RWPE2 (cell line): ENCODE data around the gene GADL1.

Source experiments
- ATAC-seq: fragments of 200-7000 bp; cut with Tn5 transposase; 3 replicates; pipeline ENCODE4 v1.9.1; 2021; ENCODE audit warnings: low read depth
- DNase-seq: peaks from one replicate; pipeline ENCODE4 v3.0.0-alpha.2; 2020; ENCODE audit warnings: low spot score
- H3K27ac ChIP-seq: fragments of 450-650 bp; 2 replicates; pipeline ENCODE4 v1.5.1; 2017; ENCODE audit warnings: mild to moderate bottlenecking; ENCODE audit not compliant: poor library complexity, severe bottlenecking
- H3K27me3 ChIP-seq: fragments of 250-450 bp; sonication (Bioruptor Pico); 2 replicates; pipeline ENCODE4 v1.5.1; 2021; ENCODE audit warnings: mild to moderate bottlenecking, moderate library complexity; ENCODE audit not compliant: insufficient read depth, poor library complexity, severe bottlenecking
- H3K36me3 ChIP-seq: fragments of 250-450 bp; sonication (Bioruptor Pico); 2 replicates; pipeline ENCODE4 v1.5.1; 2020; ENCODE audit warnings: low read depth, mild to moderate bottlenecking, moderate library complexity
- H3K4me1 ChIP-seq: fragments of 250-450 bp; sonication (Bioruptor Pico); 2 replicates; pipeline ENCODE4 v1.5.1; 2021; ENCODE audit warnings: mild to moderate bottlenecking, moderate library complexity; ENCODE audit not compliant: insufficient read depth, poor library complexity, severe bottlenecking
- H3K4me3 ChIP-seq: fragments of 250-450 bp; sonication (Bioruptor Pico); 2 replicates; pipeline ENCODE4 v1.5.1; 2021; ENCODE audit warnings: mild to moderate bottlenecking, moderate library complexity; ENCODE audit not compliant: severe bottlenecking
- H3K9me3 ChIP-seq: fragments of 250-450 bp; sonication (Bioruptor Pico); 2 replicates; pipeline ENCODE4 v1.5.1; 2021; ENCODE audit warnings: mild to moderate bottlenecking, moderate library complexity; ENCODE audit not compliant: severe bottlenecking
- TF ChIP-seq, protein P1 (sequence below): fragments of 450-650 bp; IDR thresholded peaks from one replicate; pipeline ENCODE4 v1.5.1; 2017; ENCODE audit warnings: mild to moderate bottlenecking, moderate library complexity; ENCODE audit not compliant: poor library complexity, severe bottlenecking

The GADL1 gene

DNA sequence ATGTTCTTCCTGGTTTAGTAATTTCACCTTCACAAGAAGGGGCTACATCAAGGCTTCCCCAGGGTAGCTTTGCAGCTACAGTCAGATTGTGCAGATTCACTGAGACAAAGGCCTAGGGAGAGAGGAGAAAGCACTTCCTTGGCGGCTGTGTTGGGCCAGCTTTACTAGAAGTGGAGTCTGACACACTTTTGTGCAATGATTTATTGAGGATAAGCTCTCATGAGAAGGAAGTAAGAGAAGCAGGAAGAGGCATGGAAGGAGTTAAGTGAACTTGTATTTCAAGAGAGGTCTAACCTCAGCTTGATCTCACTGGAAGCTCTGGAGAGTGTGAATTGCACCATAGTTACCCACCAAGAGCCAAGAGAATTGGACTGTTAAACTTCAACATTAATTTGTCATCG is 209.2 kb downstream of the GADL1 start:
- DNase-seq (no peak), ATAC-seq (no peak)
- Histone ChIP-seq H3K4me3 (no peak overlapping the region), H3K27ac (peak overlapping the region; percentile 94), H3K4me1 (peaks cover 52% of the 10 kb centered on the region), H3K36me3 (peaks cover 96% of the 10 kb centered on the region), H3K9me3 (no peaks in the 10 kb centered on the region), H3K27me3 (no peaks in the 10 kb centered on the region)
- TF ChIP-seq, protein P1, sequence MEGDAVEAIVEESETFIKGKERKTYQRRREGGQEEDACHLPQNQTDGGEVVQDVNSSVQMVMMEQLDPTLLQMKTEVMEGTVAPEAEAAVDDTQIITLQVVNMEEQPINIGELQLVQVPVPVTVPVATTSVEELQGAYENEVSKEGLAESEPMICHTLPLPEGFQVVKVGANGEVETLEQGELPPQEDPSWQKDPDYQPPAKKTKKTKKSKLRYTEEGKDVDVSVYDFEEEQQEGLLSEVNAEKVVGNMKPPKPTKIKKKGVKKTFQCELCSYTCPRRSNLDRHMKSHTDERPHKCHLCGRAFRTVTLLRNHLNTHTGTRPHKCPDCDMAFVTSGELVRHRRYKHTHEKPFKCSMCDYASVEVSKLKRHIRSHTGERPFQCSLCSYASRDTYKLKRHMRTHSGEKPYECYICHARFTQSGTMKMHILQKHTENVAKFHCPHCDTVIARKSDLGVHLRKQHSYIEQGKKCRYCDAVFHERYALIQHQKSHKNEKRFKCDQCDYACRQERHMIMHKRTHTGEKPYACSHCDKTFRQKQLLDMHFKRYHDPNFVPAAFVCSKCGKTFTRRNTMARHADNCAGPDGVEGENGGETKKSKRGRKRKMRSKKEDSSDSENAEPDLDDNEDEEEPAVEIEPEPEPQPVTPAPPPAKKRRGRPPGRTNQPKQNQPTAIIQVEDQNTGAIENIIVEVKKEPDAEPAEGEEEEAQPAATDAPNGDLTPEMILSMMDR, result no peak

DNA sequence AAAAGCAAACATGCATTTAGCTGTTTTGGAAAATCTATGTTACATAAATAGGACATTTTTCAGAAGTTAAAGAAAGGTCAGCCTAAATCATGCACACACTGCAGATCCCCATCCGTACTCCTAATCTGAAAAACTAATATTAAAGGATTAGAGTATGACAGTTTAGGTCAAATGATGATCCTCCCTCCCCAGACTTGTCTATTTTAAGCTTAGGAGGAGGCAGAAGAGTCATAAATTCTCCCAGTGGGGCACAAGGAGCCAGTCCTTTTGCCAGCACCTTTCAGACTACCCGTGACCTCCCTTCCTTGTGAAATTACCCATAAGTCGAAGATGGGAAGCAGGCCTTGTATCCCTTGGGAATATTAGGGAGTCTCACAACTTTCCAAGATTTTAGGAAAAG is 210.1 kb downstream of the GADL1 start:
- H3K4me1 ChIP-seq, result peaks cover 54% of the 10 kb centered on the region

DNA sequence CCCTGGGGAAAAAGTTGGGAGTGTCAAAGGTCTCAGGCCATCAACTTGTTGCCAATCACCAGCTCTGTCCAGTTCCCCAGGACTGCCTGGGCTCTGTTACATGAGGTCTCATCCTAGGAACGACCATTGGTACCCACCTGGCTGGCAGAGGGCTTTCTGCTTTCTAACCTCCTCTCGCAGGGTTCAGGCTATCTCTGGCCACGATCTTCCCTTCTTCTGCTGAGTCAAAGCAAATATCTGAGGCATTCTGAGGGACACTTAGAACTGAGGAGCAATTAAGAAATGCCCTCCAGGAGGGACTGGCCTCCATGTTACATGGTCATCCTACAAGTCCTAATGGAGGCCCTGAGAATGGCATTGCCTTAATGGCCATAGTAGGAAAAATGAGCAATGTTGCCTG is 210.7 kb downstream of the GADL1 start:
- H3K4me1 ChIP-seq, result peaks cover 50% of the 10 kb centered on the region
- H3K27ac ChIP-seq, result peak overlapping the region; percentile 94
- DNase-seq, result no peak
- no peaks in the 10 kb centered on the region for H3K9me3 ChIP-seq
- H3K36me3 ChIP-seq, result peaks cover 98% of the 10 kb centered on the region
- TF ChIP-seq, protein P1, result no peak
- ATAC-seq, result no peak
- H3K4me3 ChIP-seq, result no peak overlapping the region
- H3K27me3 ChIP-seq, result no peaks in the 10 kb centered on the region

More for the DNA sequence above, 210.1 kb downstream of the GADL1 start:
- Histone ChIP-seq H3K36me3 (peaks cover 96% of the 10 kb centered on the region), H3K9me3 (no peaks in the 10 kb centered on the region), H3K27ac (peak overlapping the region; percentile 94), H3K27me3 (no peaks in the 10 kb centered on the region), H3K4me3 (no peak overlapping the region)
- TF ChIP-seq, protein P1, result no peak
- DNase-seq (no peak), ATAC-seq (no peak)

DNA sequence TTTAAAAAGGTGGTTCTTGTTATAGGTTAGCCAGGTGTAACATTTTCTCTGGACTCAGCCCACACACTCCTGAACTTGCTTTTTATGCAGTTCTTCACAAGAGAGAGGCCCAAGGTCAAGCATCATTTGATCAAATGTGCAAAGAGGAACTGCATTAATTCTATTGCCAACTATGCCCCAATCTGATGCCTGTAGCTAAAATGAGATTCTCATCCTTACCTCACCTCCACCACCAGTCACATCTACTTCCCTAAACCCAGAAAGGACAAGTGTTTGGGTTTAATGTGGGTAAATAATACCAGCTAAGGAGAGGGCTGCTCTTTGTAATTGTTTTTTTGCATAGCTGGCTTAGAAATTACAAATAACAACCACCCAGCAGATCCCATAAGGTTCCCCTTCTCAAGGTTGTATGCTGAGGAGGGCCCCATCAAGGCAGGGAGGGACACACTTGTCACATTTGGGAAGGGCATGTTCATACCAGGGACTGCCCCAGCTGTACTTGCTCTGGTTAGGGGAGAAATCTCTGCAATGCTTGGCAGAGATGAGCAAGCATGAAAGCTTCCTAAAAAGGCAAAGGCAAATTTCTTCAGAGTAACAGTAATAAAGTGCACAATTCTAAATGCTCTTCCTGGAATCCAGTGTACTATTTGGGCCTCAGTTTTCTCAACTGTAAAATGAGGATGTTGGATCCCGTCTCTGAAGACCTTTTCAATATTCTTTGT is 211.9 kb downstream of the GADL1 start:
- no peak overlapping the region for H3K4me3 ChIP-seq
- no peaks in the 10 kb centered on the region for H3K27me3 ChIP-seq
- H3K4me1 ChIP-seq, result peaks cover 39% of the 10 kb centered on the region
- H3K36me3 ChIP-seq, result peaks cover 98% of the 10 kb centered on the region
- TF ChIP-seq, protein P1, result no peak
- ATAC-seq (no peak), DNase-seq (no peak)
- peak overlapping the region; percentile 94 for H3K27ac ChIP-seq
- H3K9me3 ChIP-seq, result no peaks in the 10 kb centered on the region

DNA sequence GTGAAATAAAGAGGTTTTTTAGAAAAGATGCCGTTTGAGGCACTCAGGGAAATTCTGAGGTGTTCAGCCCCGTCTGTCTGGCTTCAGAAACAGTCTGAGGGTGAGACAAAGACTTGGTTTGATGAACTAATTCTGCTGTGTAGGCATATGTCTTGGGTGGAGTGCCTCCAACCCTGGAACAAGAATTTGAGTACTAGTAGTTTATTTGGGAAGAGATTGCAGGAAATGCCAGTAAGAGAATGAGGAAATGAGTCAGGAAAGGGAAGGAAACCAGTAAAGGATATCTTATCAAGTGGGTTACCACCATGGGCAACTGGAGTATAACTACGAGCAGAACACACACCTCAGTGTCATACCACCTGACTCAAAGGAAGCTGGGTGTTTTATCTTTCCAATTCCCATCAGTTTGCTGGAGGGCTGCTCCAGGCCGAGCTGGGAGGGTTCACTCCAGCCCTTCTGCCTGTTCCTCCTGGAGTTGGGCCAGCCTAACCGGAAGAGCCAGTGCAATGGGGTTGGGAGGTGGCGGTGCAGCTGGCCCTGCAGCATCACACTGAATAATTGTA is 212.7 kb downstream of the GADL1 start:
- no peaks in the 10 kb centered on the region for H3K9me3 ChIP-seq
- H3K27me3 ChIP-seq, result no peaks in the 10 kb centered on the region
- no peak overlapping the region for H3K4me3 ChIP-seq
- peaks cover 34% of the 10 kb centered on the region for H3K4me1 ChIP-seq
- peak; percentile 66 for ATAC-seq
- peaks cover 98% of the 10 kb centered on the region for H3K36me3 ChIP-seq
- H3K27ac ChIP-seq, result peak overlapping the region; percentile 94
- DNase-seq, result no peak
- TF ChIP-seq, protein P1, result no peak
